Ishikawa (cell line): Measurements from ENCODE around the gene PFDN4.

Source experiments
- CEBPB ChIP-seq: IDR thresholded peaks from 2 replicates; pipeline ENCODE4 v1.6.1; 2012
- EGR1 ChIP-seq: IDR thresholded peaks from 2 replicates; pipeline ENCODE4 v1.6.1; 2012
- EP300 ChIP-seq: IDR thresholded peaks from 2 replicates; pipeline ENCODE4 v1.6.1; 2012; ENCODE audit warnings: borderline replicate concordance
- FOXM1 ChIP-seq: IDR thresholded peaks from 2 replicates; pipeline ENCODE4 v1.6.1; 2012; ENCODE audit warnings: low read depth, borderline replicate concordance
- RAD21 ChIP-seq: IDR thresholded peaks from 2 replicates; pipeline ENCODE4 v1.6.1; 2012; ENCODE audit warnings: low read depth
- TAF1 ChIP-seq: IDR thresholded peaks from 2 replicates; pipeline ENCODE4 v1.6.1; 2012; ENCODE audit warnings: low read depth, mild to moderate bottlenecking
- TCF12 ChIP-seq: IDR thresholded peaks from 2 replicates; pipeline ENCODE4 v1.6.1; 2012; ENCODE audit warnings: low read depth
- ZBTB7A ChIP-seq: IDR thresholded peaks from 2 replicates; pipeline ENCODE4 v1.6.1; 2012; ENCODE audit warnings: low read depth
- TF ChIP-seq, protein P1 (sequence below): IDR thresholded peaks from 2 replicates; pipeline ENCODE4 v1.6.1; 2012; ENCODE audit warnings: low read depth, mild to moderate bottlenecking
- TF ChIP-seq, protein P2 (sequence below): IDR thresholded peaks from 2 replicates; pipeline ENCODE4 v1.6.1; 2012

DNA sequence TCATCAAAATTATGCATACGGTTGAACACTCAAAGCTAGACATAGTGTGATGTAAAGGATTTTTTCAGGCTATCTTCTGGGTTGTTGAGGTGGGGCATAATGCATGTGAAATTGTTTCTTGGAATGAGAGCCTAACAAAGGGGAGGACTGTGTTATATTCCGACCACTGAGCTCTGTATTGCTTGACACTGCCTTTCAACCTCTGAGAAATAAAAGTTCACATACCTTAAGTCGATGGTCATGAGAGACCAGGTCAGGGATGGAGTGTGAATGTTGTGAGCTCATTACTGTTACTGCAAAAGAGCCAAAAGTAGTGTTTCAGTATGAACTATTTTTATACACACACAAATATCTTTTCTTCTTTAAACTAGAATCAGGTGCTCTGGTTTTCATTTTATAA is 5.0 kb downstream of the PFDN4 start:
- no peak for TF ChIP-seq RAD21
- no peak for TF ChIP-seq EGR1
- TF ChIP-seq, protein P1, sequence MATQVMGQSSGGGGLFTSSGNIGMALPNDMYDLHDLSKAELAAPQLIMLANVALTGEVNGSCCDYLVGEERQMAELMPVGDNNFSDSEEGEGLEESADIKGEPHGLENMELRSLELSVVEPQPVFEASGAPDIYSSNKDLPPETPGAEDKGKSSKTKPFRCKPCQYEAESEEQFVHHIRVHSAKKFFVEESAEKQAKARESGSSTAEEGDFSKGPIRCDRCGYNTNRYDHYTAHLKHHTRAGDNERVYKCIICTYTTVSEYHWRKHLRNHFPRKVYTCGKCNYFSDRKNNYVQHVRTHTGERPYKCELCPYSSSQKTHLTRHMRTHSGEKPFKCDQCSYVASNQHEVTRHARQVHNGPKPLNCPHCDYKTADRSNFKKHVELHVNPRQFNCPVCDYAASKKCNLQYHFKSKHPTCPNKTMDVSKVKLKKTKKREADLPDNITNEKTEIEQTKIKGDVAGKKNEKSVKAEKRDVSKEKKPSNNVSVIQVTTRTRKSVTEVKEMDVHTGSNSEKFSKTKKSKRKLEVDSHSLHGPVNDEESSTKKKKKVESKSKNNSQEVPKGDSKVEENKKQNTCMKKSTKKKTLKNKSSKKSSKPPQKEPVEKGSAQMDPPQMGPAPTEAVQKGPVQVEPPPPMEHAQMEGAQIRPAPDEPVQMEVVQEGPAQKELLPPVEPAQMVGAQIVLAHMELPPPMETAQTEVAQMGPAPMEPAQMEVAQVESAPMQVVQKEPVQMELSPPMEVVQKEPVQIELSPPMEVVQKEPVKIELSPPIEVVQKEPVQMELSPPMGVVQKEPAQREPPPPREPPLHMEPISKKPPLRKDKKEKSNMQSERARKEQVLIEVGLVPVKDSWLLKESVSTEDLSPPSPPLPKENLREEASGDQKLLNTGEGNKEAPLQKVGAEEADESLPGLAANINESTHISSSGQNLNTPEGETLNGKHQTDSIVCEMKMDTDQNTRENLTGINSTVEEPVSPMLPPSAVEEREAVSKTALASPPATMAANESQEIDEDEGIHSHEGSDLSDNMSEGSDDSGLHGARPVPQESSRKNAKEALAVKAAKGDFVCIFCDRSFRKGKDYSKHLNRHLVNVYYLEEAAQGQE, result no peak
- no peak for TF ChIP-seq ZBTB7A
- TF ChIP-seq, protein P2, sequence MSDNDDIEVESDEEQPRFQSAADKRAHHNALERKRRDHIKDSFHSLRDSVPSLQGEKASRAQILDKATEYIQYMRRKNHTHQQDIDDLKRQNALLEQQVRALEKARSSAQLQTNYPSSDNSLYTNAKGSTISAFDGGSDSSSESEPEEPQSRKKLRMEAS, result no peak
- no peak for TF ChIP-seq EP300
- no peak for TF ChIP-seq TCF12
- TF ChIP-seq TAF1, result no peak
- TF ChIP-seq FOXM1, result no peak
- no peak for TF ChIP-seq CEBPB
